Islet precursor cell (in vitro differentiated cells): ENCODE results near the gene CD34.
"Not testable (repeated sequence)": the region's sequence is repeated elsewhere in the genome, so short reads cannot be mapped to it uniquely, and the experiment has no call there.

ENCODE experiments used
- DNase-seq: peaks from one replicate; pipeline ENCODE4 v3.0.0-alpha.2; 2018

The CD34 gene

DNA sequence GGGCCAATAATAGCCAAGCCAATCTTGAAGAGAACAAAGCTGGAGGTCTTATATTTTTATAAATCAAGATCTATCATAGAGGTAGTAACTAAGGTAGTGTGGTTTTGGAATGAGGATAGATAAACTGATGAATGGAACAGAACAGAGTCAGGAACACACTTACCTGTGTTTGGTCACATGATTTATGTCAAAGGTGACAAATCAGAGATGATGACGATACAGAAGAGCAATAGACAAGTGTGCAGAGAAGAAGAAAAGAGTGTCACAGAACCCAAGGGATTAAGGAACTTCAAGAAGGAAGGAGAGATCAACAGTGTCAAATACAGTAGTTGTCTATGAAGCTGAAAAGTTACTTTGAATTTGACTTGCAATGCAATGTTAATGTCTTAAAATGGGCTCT, 16.1 kb upstream of the CD34 start:
- DNase-seq: no peak

DNA sequence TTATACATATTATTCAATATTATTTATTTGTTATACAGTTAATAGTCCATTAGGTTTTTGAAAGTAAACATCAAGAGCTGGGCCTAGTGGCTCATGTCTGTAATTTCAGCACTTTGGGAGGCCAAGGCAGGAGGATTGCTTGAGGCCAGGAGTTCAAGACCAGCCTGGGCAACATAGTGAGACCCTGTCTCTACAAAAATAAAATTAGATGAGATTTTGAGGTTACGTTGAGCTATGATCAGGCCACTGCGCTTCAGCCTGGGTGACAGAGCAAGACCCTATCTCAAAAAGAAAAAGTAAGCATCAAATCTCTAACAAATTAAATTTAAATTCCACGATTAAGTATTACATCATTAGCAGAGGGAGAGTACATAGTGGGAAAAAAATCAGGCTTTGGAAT, 15.0 kb upstream of the CD34 start:
- DNase-seq: not testable (repeated sequence)

DNA sequence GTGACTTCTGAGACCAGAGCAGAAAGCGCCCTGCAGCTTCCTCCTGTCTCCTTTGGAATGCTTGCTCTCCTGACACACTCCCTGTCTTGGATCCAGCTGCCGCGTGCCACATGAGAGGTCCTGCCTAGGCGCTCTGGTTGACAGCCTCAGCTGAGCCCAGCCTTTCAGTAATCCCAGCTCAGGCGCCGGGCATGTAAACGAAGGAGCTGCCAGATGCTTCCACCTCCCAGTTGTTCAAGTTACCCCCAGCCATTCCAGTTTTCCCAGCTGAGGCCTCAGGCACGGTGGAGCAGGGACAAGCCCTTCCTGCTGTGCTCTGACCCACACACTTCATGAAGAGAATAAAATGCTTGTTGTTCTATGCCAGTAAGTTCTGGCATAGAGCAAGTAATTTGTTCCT, 14.3 kb upstream of the CD34 start:
- peak; percentile 92 for DNase-seq

DNA sequence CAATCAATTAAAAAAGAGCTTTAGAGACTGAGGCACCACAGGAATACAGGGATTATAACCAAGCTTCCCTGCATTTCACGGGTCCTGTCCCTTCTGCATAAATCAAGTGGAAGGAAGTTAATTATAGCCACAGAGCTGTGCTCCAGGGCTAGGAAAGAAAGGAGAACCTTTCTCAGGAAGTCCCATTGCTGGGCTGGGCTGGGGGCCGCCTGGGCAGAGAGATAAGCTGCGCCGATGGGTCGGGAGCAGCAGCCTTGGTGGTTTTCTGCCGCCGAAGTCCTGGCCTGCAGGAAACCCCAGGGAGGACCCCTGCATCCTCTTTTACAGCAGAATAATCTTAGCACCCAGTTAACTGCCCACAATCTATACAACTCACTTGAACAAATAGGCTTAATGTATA, 12.6 kb upstream of the CD34 start:
- DNase-seq: no peak

DNA sequence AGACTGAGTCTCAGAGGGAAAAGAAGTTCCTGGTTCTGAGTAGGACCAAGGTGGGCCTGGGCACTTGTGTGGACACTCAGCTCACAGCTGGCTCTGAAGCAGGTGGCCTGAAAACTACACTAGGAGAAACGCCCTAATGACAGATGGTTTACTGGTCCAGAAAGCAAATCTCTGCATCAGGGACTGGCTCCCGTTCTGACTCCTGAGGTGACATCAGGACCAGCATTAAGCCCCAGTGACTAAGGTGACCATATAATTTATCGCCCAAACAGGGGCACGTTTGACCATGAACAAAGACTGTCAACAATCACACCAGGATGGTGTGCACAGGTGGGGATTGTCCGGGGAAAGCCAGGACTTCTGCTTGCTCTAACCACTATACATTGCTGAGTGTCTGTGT, 12.2 kb upstream of the CD34 start:
- DNase-seq: no peak

DNA sequence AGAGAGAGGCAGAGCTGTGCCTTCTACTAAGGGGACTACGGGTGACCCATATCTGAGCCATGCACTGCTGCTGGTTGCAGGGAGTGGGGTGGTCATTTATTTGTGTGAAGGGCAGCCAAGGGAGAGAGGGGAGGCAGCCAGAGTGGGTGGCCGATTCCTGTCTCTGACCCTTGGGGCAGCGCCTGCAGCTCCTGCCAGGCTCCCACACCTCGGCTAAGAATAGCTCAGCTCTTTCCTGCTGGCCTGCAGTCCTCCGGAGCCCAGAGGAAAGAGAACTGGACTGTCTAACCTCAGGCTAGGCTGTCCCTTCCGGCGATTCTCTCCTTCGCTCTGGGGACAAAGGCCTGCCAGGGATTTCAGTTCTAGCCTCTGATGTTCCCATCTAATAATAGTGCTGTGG, 11.6 kb upstream of the CD34 start:
- DNase-seq: no peak

DNA sequence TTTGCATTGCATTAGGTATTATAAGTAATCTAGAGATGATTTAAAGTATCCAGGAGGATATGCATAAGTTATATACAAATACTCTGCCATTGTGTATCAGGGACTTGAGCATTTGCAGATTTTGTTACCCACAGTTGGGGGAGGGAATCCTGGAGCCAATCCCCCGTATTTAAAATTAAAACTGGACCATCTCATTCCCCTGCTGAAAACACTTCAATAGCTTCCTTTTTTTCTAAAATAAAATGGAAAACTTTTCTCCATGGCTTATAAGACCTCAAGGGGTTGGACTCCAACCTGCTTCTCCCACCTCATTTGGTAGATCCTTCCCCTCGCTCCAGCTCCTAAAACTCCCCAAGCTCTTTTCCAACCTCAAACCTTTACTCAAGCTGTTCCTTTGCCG, 10.4 kb upstream of the CD34 start:
- DNase-seq: no peak

DNA sequence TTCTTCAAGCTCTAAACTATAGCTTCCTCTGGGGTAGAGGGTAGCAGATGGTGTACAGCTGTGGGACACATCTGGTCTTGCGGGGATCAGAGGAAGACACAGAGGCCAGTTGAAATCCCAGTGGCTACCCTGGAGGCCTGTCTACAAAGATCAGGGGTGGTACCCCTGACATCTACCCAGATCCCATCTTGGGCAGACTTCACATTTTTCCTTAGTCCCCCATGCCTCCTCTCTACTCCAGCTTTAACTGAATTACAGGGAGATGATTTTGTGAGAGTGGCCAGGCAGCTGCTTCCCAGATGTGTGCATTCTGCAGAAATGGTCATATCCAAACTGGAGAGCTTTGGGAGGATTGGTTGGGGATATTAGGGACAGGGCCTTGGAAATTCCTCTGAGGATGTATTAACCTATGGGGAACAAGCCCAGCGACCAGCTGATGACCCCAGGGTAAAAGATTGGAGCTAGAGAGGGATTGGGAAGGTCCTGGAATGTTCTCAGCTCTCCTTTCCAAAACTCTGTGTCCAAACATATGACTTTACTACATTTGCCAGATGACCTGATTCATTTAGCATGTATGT, 9.6 kb upstream of the CD34 start:
- no peak for DNase-seq

DNA sequence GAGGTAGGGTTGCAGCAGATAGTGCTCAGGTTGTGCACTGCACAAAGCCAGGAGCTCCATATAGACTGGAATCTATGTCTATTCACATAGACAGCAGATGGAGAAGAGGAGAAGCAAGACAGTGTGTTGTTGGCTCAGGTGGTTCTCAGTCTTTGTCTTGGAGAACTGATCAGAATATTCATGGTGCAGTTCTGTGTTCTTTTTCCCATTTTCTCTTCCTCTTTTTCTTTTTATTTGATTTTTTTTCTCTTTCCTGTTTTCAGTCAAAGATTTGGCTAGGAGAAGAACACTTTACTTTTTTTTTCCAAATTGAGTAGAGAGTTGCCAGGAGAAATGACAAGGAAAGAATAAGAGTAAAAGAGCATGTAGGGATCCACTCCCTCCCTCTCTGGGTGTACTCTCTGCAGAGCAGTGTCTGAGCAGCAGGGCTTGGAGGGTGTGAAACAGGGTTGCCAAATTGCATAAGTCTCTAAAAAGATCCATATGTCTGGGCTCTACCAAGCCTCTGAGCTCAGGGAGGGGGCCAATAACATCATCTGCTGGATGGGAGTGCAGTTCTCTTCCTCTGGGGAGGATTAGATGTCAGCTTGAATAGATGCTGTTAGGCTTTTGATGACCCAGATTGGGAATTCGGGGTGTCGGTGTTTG, 8.7 kb upstream of the CD34 start:
- DNase-seq: no peak

DNA sequence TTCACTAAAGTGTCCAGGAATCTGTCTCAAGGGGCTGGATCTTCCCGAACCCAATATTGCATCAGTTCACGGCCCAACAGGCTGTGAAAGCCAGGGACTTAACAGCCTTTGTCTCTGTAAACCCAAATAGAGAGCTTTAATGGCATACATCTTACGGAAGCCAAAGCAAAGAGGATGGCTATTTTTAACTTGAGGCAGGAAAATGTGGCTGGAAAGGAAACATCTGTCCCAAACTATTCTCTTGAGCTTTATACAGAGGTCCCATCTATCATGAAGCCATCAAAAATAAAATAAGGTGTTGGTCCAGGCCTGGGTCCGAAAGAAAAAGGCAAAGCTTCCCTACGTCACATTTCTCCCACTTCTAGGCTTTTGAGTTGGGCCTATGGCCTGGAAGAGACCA, 7.7 kb upstream of the CD34 start:
- DNase-seq: no peak

DNA sequence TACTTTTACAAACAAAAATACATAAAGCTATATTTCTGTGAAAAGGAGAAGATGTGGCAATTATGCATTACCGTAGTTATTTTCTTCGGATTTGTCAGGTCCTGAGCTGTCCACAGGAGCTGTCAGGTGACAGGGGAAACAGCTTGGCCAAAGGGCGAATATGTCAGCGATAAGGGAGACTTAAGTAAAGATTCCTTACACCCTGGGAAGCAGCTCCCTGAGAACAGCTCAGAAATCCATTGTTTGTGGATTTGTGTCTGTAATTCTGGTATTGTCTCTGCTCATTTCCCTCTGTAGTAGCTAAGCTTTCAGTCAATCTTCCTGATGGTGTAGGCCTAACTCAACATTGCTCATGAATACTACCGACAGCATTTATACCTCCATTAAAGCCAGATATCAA, 7.1 kb upstream of the CD34 start:
- DNase-seq: no peak

DNA sequence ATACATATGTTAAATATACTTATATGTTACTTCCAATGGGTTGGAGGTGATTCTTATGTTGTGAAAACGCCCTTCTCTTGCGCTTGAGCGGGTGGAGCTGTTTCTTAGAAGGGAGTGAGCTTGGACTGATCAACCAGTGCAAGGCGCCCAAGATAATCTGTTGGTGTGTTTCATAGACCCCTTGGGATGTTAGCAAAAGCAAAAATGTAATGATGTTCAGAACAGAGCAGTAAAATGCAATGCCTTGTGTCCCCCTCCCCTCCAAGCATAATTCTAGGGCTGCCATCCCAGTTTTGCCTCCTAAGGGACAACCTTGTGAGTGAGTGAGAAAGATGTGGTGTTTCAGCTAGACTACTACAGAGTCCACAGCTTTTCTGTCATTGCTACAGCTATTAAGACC, 6.2 kb upstream of the CD34 start:
- DNase-seq: no peak

DNA sequence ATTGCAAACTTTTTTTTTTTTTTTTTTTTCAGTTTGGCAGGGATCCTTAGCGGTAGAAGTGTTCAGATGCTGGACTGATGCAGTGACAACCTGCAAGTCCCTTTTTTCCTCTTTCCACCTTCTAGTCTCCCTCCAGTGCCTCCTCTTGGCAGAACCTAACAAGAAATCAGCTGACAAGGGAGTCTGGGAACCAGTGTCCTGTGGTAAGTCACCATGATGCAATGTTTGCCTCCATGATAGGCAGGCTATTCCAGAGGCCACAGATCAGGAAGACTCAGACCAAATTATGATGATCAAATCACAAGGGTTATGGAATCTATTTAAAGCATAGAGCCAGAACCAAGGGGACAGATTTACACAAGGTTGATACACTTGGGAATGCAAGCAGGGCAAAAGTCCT, 3.0 kb upstream of the CD34 start:
- DNase-seq: no peak

DNA sequence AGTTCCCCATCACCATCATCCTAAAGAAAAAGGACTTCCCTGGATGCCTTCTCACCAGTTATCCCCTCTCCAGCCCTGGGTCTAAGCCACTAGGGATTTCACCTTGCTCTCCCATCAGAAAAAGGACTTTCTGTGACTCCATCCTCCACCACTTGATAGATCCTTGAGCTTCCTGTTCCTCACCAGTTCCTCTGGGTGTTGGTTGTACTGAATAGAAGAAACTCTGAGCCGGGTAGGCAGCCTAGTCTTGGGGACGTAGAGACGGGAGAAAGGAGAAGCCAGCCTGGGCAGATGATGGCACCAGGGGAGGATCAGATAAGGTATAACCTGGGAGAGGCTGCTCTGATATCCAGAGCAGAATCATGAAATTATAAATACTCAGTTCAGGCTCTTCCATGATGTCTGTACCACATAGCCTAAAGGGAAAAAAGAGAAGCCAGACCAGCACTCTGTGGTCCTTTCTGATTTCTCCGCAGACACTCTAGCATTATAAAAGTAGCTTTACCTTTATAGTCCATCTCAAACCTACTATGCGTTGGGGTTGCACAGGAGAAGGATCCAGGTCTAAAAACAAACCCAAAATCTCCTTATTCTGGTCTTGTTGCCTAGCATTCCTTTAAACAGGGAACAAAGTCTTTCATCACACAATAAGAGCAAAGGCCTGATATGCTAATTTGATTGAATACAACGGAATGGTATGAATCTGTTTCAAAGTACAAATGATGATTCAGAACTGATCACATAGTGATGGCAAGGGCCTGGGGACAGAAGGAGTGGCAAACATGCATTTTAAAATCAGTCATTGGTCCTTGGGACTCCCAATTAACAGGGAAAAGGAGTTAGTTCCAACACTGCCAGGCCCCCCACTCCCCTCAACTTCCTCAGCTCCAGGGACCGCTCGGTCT, 1.2 kb upstream of the CD34 start:
- no peak for DNase-seq

DNA sequence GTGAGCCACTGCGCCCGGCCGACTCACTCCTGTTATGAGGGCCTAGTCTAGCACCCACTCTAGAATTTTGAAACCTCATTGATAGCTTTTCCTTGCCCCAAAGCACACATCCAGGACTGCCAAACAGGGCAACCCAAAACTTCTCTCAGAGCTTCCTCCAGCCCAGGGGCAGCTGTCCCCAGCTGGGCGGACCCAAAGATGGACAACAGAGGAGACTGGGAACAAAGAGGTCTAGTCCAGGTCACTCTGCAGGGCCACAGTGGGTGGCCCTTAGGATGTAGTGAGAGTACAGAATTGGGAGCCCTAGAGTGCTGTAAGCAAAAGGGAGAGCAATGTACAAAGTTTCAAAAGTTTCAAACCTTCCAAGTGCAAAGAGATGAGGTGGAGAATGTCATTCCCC, 1.2 kb downstream of the CD34 start:
- no peak for DNase-seq

DNA sequence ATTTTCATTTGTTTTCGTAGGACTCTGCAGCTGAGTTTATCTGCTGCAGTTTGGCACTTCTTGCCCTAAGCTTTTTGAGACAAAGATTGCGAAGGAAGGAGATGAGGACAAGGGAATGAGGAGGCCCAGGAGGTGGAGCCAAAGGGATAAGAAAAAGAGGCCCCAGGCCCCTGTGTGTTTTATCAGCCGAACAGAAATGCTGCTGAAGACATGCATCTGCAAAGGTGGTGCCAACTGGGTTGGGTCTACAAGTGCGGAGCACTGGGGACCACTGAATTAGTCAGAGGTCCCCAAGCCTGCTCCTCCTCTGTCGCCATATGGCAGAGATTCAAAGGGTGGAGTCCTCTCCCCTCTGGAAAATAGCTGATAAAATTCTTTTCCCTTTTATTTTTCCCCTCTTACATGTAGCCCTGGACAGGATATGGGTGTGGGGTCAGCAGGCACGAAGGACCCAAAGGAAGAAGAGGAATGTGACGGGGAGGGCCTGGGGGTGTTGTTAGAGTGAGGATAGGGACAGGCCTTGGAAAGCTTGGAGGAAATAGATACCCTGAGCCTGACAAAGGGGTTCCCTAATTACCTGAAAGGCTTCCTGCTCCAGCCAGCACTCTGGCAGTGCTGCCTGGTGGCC, 2.7 kb downstream of the CD34 start:
- DNase-seq: no peak

DNA sequence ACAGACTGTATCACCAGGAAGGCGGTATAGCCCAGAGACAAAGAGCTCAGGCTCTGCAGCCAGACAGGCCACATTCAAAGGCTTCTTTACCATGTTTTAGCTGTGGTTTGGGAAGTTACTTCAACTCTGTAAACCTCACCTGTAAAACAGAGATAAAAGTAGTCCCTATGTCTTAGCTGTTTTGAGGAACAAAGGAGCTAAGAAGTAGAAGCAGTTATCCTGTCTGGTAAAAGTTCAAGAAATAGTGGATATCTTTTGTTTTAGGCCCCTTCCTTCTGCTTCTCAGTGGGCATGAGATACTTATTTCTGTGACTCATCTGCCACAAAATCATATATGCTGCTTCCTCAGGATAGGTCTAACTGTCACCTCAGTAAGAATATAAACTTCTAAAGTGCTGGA, 6.5 kb downstream of the CD34 start:
- peak; percentile 26 for DNase-seq

DNA sequence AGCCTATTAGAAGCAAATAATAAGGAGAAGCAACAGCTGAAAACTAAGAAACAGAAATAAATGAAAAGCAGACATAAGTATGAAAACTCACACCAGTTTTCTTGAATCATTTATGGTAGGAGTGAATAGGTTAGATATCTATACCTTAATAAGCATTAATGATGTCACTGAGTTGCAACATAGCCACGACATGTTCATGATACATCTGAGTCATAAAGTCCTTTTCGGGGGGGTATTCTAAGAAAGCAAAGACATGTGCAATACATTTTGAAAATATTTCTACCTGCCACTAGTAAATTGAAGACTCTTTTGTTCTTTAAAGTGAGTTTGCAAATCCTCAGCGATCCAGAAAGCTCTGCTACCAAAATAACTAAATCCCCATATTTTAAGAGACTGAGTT, 7.2 kb downstream of the CD34 start:
- no peak for DNase-seq

DNA sequence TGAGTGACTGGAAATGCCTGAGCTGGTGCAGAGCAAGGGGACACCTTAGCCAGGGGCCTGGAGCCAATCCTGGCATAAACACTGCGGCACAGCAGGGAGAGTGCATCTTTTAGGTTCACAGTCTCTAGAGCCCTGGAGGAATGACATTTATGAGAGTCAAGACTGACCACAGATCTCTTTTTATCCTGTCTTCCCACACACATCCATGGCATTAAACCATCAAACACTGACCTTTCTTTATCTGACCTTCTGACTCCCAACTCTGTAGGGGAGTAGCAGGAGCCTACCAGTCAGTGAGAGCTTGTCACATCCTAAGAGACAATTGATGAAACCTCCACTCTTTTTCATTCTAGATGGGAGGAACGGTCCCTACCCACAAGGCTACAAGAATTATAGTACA, 7.9 kb downstream of the CD34 start:
- DNase-seq: no peak

DNA sequence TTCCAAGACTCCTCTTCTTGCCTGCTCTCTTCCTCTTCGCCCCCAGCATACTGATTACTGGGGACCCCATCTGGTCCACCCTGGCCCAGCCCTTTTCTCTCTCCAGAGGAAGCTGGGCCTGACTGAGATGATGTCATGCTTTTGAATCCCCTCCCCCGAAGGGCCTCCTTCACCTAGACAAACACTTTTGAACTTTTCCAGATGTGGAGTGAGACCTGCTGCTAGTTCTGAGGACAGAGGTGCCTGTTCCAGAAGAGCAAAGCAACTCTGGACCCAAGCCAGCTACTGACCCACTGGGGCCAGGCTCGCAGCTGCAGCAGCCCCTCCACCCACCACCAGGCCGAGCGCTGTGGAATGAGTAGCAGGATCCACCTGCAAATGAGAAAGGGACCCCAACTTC, 8.4 kb downstream of the CD34 start:
- DNase-seq: peak; percentile 50

DNA sequence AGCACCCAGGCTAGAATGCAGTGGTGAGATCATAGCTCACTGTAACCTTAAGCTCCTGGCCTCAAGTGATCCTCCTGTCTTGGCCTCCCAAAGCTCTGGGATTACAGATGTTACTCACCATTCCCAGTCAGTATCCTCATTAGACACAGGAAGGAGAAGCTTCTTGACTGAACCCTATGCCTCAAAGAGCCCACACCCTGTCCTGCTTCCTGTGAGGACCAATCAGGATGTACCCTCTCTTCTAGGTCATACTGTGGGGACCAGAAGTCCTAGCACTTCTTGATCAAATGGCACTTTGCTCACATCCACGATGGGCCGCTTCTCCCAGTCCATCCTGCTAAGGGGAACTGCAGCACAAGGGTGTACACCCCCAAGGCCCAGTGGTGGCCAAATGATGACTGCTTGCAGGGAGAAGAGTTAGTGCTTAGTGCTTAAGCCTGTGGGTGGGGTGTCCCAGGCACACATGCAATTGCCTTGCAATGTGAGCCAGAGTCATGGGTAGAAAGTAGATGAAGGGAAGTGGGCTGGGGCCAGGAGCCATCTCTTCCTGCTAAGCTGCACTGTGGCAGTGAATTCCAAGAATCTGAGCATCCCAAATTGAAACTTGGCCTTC, 9.8 kb downstream of the CD34 start:
- DNase-seq: peak; percentile 17

DNA sequence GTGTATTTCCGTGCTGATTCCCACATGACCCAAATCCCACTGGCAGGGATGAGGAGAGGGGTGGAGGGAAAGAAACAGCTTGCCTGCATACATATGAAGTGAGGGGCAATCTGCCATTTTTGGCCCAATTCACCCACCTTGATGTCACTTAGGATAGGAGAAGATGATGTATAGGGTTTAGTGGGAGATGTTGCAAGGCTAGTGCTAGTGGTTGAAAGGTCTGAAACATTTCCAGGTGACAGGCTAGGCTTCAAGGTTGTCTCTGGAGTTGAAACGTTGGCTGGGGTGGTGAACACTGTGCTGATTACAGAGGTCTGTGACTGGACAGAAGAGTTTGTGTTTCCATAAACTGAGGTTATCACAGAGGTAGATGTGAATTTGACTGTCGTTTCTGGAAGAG, 12.1 kb downstream of the CD34 start:
- DNase-seq: peak; percentile 32

DNA sequence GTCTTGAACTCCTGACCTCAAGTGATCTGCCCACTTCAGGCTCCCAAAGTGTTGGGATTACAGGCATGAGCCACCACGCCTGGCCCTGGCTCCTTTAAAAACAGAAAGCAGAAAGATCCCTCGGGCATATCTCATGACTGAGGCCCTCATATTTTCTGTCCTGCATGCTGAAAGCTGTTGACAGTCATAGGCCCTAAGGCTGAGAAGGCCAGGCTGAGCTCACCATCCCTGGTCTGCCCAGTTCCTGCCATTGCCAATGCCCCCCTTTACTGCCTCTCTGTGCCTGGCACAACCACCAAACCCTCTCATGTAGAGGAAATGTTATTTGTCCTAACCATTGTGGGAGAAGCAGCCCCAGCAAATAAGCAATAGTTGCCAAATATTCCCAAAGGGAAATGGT, 12.7 kb downstream of the CD34 start:
- DNase-seq: peak; percentile 25
